Astrocyte (in vitro differentiated cells and primary cell): ENCODE measurements around the gene TMEM129.

ENCODE experiments used
- EZH2 ChIP-seq: IDR thresholded peaks from 2 replicates; pipeline ENCODE4 v1.6.1; 2012; ENCODE audit warnings: mild to moderate bottlenecking, low read length, inconsistent platforms; ENCODE audit not compliant: insufficient read depth
- TF ChIP-seq, protein P1 (sequence below): IDR thresholded peaks from 2 replicates; pipeline ENCODE4 v1.5.1; 2011; ENCODE audit warnings: low read depth, mild to moderate bottlenecking, inconsistent platforms, low read length, moderate library complexity; ENCODE audit not compliant: insufficient read depth

DNA sequence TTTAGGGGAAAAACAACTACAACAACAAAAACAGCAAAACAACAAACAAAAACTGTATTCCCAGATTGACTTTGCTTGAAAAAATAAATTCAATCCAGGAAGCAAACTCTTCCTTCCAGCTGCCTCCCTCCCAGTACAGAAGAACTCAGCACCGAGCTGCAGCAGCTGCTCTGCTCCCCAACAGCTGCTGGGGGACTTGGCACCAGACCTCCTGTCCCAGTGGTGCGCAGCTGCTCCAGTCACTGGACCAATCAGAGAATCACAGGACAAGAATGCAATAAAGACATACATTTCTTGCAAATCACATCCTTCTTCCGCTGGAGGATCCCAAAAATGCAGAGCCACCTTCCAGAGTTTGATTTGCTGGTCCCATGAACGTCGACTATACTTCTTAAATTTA lies 25.2 kb downstream of the TMEM129 start:
- TF ChIP-seq, protein P1, sequence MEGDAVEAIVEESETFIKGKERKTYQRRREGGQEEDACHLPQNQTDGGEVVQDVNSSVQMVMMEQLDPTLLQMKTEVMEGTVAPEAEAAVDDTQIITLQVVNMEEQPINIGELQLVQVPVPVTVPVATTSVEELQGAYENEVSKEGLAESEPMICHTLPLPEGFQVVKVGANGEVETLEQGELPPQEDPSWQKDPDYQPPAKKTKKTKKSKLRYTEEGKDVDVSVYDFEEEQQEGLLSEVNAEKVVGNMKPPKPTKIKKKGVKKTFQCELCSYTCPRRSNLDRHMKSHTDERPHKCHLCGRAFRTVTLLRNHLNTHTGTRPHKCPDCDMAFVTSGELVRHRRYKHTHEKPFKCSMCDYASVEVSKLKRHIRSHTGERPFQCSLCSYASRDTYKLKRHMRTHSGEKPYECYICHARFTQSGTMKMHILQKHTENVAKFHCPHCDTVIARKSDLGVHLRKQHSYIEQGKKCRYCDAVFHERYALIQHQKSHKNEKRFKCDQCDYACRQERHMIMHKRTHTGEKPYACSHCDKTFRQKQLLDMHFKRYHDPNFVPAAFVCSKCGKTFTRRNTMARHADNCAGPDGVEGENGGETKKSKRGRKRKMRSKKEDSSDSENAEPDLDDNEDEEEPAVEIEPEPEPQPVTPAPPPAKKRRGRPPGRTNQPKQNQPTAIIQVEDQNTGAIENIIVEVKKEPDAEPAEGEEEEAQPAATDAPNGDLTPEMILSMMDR: no peak
- no peak for TF ChIP-seq EZH2
